ENCODE results near the gene PPP1R27.

- peak in 1 of 2 donors; percentile 21 for TF ChIP-seq RAD21 (IDR thresholded peaks at IDR 0.05)
- TF ChIP-seq CTCF (IDR thresholded peaks at IDR 0.05; ENCODE audit: low read depth, low read length, missing input control) = no peak
- TF ChIP-seq TAF1 (conservative IDR thresholded peaks at IDR 0.05) = no peak
- TF ChIP-seq REST (IDR thresholded peaks at IDR 0.05) = no peak
- TF ChIP-seq EGR1 (IDR thresholded peaks at IDR 0.05; ENCODE audit: low read depth in 2 of 2) = no peak
- TF ChIP-seq GABPA (IDR thresholded peaks at IDR 0.05 in 1 of 2, conservative IDR thresholded peaks at IDR 0.05 in 1 of 2) = peak in 1 of 2 donors; percentile 48
- TF ChIP-seq SP1 (IDR thresholded peaks at IDR 0.05) = peak; percentile 15
Measured at GRCh38 chr17:81842725-81843504, 8.1 kb upstream of the PPP1R27 start.

Data from liver (tissue), 3 donors.